GM21381 (cell line): ENCODE measurements around the gene ATP6V0A4.
"Not testable (repeated sequence)": the region's sequence is repeated elsewhere in the genome, so short reads cannot be mapped to it uniquely, and the experiment has no call there.

ENCODE experiments used
- ATAC-seq: cut with Tn5 transposase; IDR thresholded peaks from one replicate; pipeline ENCODE4 v1.9.1; 2021; ENCODE audit warnings: mild to moderate bottlenecking, moderate library complexity; ENCODE audit not compliant: unreplicated experiment

Gene ATP6V0A4

GRCh38 chr7:138705167-138705566 lies 92.8 kb downstream of the ATP6V0A4 start:
- ATAC-seq = no peak

- no peak for ATAC-seq
These were observed 96.5 kb downstream of the ATP6V0A4 start for GRCh38 chr7:138701537-138701923.

- ATAC-seq = no peak
These were observed 97.0 kb downstream of the ATP6V0A4 start, which contains the start of gene SVOPL for GRCh38 chr7:138700857-138701536. SVOPL (minus strand) TSS chr7:138701362; CDS start chr7:138679045, 22,317 bp downstream.

GRCh38 chr7:138699661-138700060 lies 98.3 kb downstream of the ATP6V0A4 start:
- ATAC-seq = no peak

GRCh38 chr7:138698281-138698680 lies 99.7 kb downstream of the ATP6V0A4 start:
- no peak for ATAC-seq

GRCh38 chr7:138697535-138698182 lies 100.3 kb downstream of the ATP6V0A4 start:
- ATAC-seq = no peak

GRCh38 chr7:138695776-138696175 lies 102.2 kb downstream of the ATP6V0A4 start:
- ATAC-seq = not testable (repeated sequence)

- ATAC-seq = no peak
These were observed 102.9 kb downstream of the ATP6V0A4 start for GRCh38 chr7:138695106-138695505.

- no peak for ATAC-seq
These were observed 106.8 kb downstream of the ATP6V0A4 start for GRCh38 chr7:138691178-138691577.

- no peak for ATAC-seq
These were observed 107.5 kb downstream of the ATP6V0A4 start for GRCh38 chr7:138690495-138690894.

- ATAC-seq = not testable (repeated sequence)
These were observed 110.0 kb downstream of the ATP6V0A4 start for GRCh38 chr7:138688037-138688436.

- no peak for ATAC-seq
These were observed 113.7 kb downstream of the ATP6V0A4 start for GRCh38 chr7:138684340-138684739.

- ATAC-seq = no peak
These were observed 118.2 kb downstream of the ATP6V0A4 start for GRCh38 chr7:138679793-138680192.

- ATAC-seq = no peak
These were observed 127.4 kb downstream of the ATP6V0A4 start for GRCh38 chr7:138670594-138670993.

- no peak for ATAC-seq
These were observed 128.6 kb downstream of the ATP6V0A4 start for GRCh38 chr7:138669364-138669763.

- ATAC-seq = no peak
These were observed 129.1 kb downstream of the ATP6V0A4 start for GRCh38 chr7:138668946-138669345.

GRCh38 chr7:138668229-138668596 lies 129.8 kb downstream of the ATP6V0A4 start:
- ATAC-seq = no peak

GRCh38 chr7:138667535-138668228 lies 130.3 kb downstream of the ATP6V0A4 start:
- no peak for ATAC-seq

GRCh38 chr7:138666385-138666784 lies 131.6 kb downstream of the ATP6V0A4 start:
- no peak for ATAC-seq

GRCh38 chr7:138665669-138666140 lies 132.3 kb downstream of the ATP6V0A4 start:
- no peak for ATAC-seq

- ATAC-seq = no peak
These were observed 132.7 kb downstream of the ATP6V0A4 start for GRCh38 chr7:138665249-138665648.
